ENCODE results near the gene FBXW5. TPM values are rescaled to one million over a fixed set of nuclear protein-coding genes. Genes with fewer than 3 reads are reported as not detected.

FBXW5 gene
- total and polyA plus RNA-seq, 4 donors, result 56.6 to 118 (median 99.2) TPM

DNA sequence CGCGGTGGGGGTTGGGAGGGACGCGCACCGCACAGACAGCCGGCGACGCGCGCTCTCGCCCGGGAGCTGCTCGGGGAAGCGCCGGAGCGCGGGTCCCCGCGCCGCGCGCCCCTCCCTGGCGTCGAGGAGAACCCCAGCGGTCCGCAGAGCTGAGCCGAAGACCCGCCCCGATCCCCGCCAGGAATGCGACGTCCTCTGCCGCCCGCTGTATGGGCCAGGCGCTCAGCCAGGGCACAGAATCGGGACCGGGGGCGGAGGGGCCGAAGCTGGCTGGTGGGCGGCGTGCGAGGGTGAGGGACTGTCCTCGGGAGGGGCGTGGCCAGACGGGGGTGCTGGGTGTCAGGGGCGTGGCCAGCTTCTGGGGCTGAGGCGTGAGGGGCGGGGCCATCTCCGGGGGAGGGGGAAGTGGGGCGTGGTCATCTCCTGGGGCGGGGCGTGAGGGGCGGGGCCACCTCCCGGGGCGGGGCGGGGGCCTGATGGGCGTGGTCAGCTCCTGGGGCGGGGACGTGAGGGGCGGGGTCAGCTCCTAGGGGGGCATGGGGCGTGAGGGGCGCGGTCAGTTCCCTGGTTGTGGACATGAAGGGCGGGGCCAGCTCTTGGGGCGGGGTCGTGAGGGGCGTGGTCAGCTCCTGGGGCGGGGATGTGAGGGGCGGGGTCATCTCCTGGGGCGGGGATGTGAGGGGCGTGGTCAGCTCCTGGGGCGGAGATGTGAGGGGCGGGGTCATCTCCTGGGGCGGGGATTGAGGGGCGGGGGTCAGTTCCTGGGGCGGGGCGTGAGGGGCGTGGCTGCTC is 33.7 kb upstream of the FBXW5 start:
- peak; percentile 74 to 87 (median 85) for DNase-seq

DNA sequence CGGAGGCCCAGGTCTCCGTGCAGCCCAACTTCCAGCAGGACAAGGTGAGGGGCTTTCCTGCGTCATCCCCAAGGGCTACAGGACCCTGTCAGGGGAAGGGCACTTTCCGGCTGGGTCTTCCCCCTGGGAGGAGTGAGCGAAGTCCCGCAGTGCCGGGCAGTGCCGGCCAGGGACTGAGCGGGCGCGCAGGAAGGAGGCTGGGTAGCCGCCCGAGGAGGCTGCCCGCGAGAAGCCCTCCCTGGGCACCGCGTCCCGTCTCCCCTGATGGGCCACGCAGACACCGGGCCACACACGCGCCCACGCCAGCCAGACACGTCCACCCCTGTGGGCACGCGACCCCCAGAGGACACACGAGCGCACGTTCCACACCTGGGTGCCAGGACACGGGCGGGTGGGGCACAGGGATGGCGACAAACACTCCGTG is 33.1 kb upstream of the FBXW5 start:
- Histone ChIP-seq H3K9ac (ENCODE audit: insufficient read depth in 1 of 2, low read length in 2 of 2) (no peak overlapping the region), H3K4me1 (ENCODE audit: control insufficient read depth in 5 of 5, insufficient read depth in 5 of 5, low read length in 5 of 5) (peaks cover 0 to 29% (median 11%) of the 10 kb centered on the region in 5 donors), H3K9me3 (ENCODE audit: control insufficient read depth in 4 of 4, insufficient read depth in 3 of 4, low read length in 3 of 4) (peaks cover 0 to 3% (median 0%) of the 10 kb centered on the region in 4 donors), H3K4me3 (peak overlapping the region; percentile 31), H3K27ac (ENCODE audit: low read depth in 1 of 2, low read length in 1 of 2) (peak overlapping the region; percentile 52 to 82), H3K27me3 (ENCODE audit: control insufficient read depth in 3 of 3, insufficient read depth in 3 of 3, low read length in 2 of 3) (no peaks in the 10 kb centered on the region), H3K36me3 (ENCODE audit: control insufficient read depth in 4 of 4, insufficient read depth in 4 of 4, low read length in 4 of 4) (no peaks in the 10 kb centered on the region)
- WGBS, 2 donors, result 26 to 32% methylated on average over 27 to 33 of the region's 33 CpGs
- ATAC-seq (ENCODE audit: insufficient read depth, low FRiP score) (no peak), DNase-seq (no peak)
- TF ChIP-seq, protein P1, sequence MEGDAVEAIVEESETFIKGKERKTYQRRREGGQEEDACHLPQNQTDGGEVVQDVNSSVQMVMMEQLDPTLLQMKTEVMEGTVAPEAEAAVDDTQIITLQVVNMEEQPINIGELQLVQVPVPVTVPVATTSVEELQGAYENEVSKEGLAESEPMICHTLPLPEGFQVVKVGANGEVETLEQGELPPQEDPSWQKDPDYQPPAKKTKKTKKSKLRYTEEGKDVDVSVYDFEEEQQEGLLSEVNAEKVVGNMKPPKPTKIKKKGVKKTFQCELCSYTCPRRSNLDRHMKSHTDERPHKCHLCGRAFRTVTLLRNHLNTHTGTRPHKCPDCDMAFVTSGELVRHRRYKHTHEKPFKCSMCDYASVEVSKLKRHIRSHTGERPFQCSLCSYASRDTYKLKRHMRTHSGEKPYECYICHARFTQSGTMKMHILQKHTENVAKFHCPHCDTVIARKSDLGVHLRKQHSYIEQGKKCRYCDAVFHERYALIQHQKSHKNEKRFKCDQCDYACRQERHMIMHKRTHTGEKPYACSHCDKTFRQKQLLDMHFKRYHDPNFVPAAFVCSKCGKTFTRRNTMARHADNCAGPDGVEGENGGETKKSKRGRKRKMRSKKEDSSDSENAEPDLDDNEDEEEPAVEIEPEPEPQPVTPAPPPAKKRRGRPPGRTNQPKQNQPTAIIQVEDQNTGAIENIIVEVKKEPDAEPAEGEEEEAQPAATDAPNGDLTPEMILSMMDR (IDR thresholded peaks at IDR 0.05; ENCODE audit: control extremely low read depth, extremely low read depth), result no peak

More for the DNA sequence above, 33.7 kb upstream of the FBXW5 start:
- H3K9me3 ChIP-seq (ENCODE audit: control insufficient read depth in 4 of 4, insufficient read depth in 3 of 4, low read length in 3 of 4), result peaks cover 0 to 3% (median 0%) of the 10 kb centered on the region in 4 donors
- H3K27ac ChIP-seq (ENCODE audit: low read depth in 1 of 2, low read length in 1 of 2), result peak overlapping the region; percentile 52 to 82
- peak; percentile 60 for ATAC-seq (ENCODE audit: insufficient read depth, low FRiP score)
- peak overlapping the region; percentile 31 for H3K4me3 ChIP-seq
- TF ChIP-seq, protein P1 (IDR thresholded peaks at IDR 0.05; ENCODE audit: control extremely low read depth, extremely low read depth), result no peak
- no peaks in the 10 kb centered on the region for H3K27me3 ChIP-seq (ENCODE audit: control insufficient read depth in 3 of 3, insufficient read depth in 3 of 3, low read length in 2 of 3)
- WGBS, 2 donors, result 1 to 4% methylated on average over 57 to 78 of the region's 78 CpGs
- H3K36me3 ChIP-seq (ENCODE audit: control insufficient read depth in 4 of 4, insufficient read depth in 4 of 4, low read length in 4 of 4), result no peaks in the 10 kb centered on the region
- no peak overlapping the region for H3K9ac ChIP-seq (ENCODE audit: insufficient read depth in 1 of 2, low read length in 2 of 2)
- H3K4me1 ChIP-seq (ENCODE audit: control insufficient read depth in 5 of 5, insufficient read depth in 5 of 5, low read length in 5 of 5), result peaks cover 0 to 29% (median 11%) of the 10 kb centered on the region in 5 donors

DNA sequence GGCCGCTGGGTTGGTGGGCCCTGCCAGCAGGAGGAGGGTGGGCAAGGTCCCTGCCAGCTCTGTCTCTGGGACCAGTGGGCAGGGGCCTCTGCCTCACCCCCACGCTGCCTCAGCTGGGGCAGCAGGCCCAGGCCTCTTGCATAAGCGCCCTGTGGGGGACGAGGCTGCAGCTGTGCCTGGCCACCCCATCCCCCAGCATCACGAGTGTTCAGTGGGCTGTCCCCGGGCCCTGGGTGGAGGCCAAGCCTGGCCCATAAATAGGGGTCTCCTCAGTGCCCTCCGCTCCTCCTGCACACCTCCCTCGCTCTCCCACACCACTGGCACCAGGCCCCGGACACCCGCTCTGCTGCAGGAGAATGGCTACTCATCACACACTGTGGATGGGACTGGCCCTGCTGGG is 32.7 kb upstream of the FBXW5 start, which contains the start of gene PTGDS:
Gene PTGDS, plus strand, starts transcription at position 282 of the 400 bp plus-strand sequence. Its CDS starts 75 bp downstream, at position 357.
- WGBS, 2 donors, result 65 to 72% methylated on average over 10 of the region's 10 CpGs
- H3K27ac ChIP-seq (ENCODE audit: low read depth in 1 of 2, low read length in 1 of 2), result peak within 1 kb of the TSS; percentile 52 to 82
- H3K36me3 ChIP-seq (ENCODE audit: control insufficient read depth in 4 of 4, insufficient read depth in 4 of 4, low read length in 4 of 4), result no peaks in the 10 kb centered on the region
- no peaks in the 10 kb centered on the region for H3K27me3 ChIP-seq (ENCODE audit: control insufficient read depth in 3 of 3, insufficient read depth in 3 of 3, low read length in 2 of 3)
- no peak within 1 kb of the TSS for H3K9ac ChIP-seq (ENCODE audit: insufficient read depth in 1 of 2, low read length in 2 of 2)
- DNase-seq, result peak; percentile 79 to 89 (median 80)
- ATAC-seq (ENCODE audit: insufficient read depth, low FRiP score), result no peak
- peaks cover 0 to 26% (median 8%) of the 10 kb centered on the region in 5 donors for H3K4me1 ChIP-seq (ENCODE audit: control insufficient read depth in 5 of 5, insufficient read depth in 5 of 5, low read length in 5 of 5)
- peaks cover 0 to 1% (median 0%) of the 10 kb centered on the region in 4 donors for H3K9me3 ChIP-seq (ENCODE audit: control insufficient read depth in 4 of 4, insufficient read depth in 3 of 4, low read length in 3 of 4)
- peak within 1 kb of the TSS; percentile 31 for H3K4me3 ChIP-seq
- TF ChIP-seq, protein P1 (IDR thresholded peaks at IDR 0.05; ENCODE audit: control extremely low read depth, extremely low read depth), result no peak

Measured in lung (tissue), 12 donors.